HG02938 (cell line): ENCODE data around the gene ZBTB34.
A peak's percentile ranks its signal among the peaks of the same experiment; 100 is the strongest.

ENCODE experiments used
- ATAC-seq: cut with Tn5 transposase; IDR thresholded peaks from one replicate; pipeline ENCODE4 v1.9.1; 2021; ENCODE audit warnings: mild to moderate bottlenecking, moderate library complexity; ENCODE audit not compliant: unreplicated experiment

ZBTB34 gene

GRCh38 chr9:126875756-126876510, 15.5 kb downstream of the ZBTB34 start:
- no peak for ATAC-seq

- no peak for ATAC-seq
These were observed 16.1 kb downstream of the ZBTB34 start for GRCh38 chr9:126876531-126876930.

GRCh38 chr9:126877418-126877817, 17.0 kb downstream of the ZBTB34 start:
- no peak for ATAC-seq

- no peak for ATAC-seq
These were observed 18.8 kb downstream of the ZBTB34 start for GRCh38 chr9:126879288-126879687.

- ATAC-seq: no peak
These were observed 19.9 kb downstream of the ZBTB34 start for GRCh38 chr9:126880226-126880946.

GRCh38 chr9:126880947-126881332, 20.5 kb downstream of the ZBTB34 start:
- ATAC-seq: no peak

- no peak for ATAC-seq
These were observed 22.3 kb downstream of the ZBTB34 start for GRCh38 chr9:126882746-126883145.

GRCh38 chr9:126883636-126884035, 23.2 kb downstream of the ZBTB34 start:
- no peak for ATAC-seq

GRCh38 chr9:126885131-126885641, 24.7 kb downstream of the ZBTB34 start:
- no peak for ATAC-seq

- ATAC-seq: no peak
These were observed 25.8 kb downstream of the ZBTB34 start for GRCh38 chr9:126886034-126886822.

GRCh38 chr9:126886897-126887296, 26.5 kb downstream of the ZBTB34 start:
- ATAC-seq: no peak

GRCh38 chr9:126891676-126892075, 31.2 kb downstream of the ZBTB34 start:
- no peak for ATAC-seq

GRCh38 chr9:126893079-126893478, 32.6 kb downstream of the ZBTB34 start:
- ATAC-seq: no peak

- no peak for ATAC-seq
These were observed 33.7 kb downstream of the ZBTB34 start for GRCh38 chr9:126894052-126894603.

- ATAC-seq: no peak
These were observed 41.8 kb downstream of the ZBTB34 start for GRCh38 chr9:126902210-126902609.

- no peak for ATAC-seq
These were observed 44.1 kb downstream of the ZBTB34 start for GRCh38 chr9:126904586-126904985.

- ATAC-seq: no peak
These were observed 45.7 kb downstream of the ZBTB34 start for GRCh38 chr9:126906091-126906490.

- ATAC-seq: no peak
These were observed 46.6 kb downstream of the ZBTB34 start for GRCh38 chr9:126907058-126907457.

- ATAC-seq: peak; percentile 95
These were observed 54.2 kb downstream of the ZBTB34 start, which contains the start of gene RALGPS1 for GRCh38 chr9:126914458-126915280. Gene RALGPS1 (plus strand): TSS chr9:126914782. CDS start chr9:126962290, 47,508 bp downstream.

GRCh38 chr9:126915281-126915816, 54.9 kb downstream of the ZBTB34 start:
- no peak for ATAC-seq
